ENCODE measurements around the gene GRIK1.
"Not testable (repeated sequence)": the region's sequence is repeated elsewhere in the genome, so short reads cannot be mapped to it uniquely, and the experiment has no call there.

The GRIK1 gene

DNA sequence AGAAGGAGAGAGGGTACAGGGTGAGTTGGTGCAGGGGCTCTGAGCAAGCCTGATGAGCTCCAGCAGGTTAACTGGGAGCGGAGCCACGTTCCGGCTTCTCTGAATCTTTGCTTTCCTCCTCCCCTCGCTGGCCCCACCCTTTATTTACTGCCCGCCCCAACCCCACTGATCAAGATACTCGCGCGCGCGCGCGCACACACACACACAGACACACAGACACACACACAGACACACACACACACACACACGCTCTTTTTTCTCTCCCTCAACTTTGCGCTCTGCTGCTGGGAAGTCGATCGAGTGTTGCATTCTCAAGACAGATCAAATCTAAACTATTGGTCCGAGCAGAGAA is at the start of gene GRIK1:
TSS of gene GRIK1 (minus strand) at position 73 of the 352 bp plus-strand sequence.
- in situ Hi-C loops (cut with HindIII; ENCODE audit: low pct_ligation_motif_present, low pct_unique_long_range_greater_than_20kb, low sequenced_read_pairs), result no loop called here
- no peak for DNase-seq

DNA sequence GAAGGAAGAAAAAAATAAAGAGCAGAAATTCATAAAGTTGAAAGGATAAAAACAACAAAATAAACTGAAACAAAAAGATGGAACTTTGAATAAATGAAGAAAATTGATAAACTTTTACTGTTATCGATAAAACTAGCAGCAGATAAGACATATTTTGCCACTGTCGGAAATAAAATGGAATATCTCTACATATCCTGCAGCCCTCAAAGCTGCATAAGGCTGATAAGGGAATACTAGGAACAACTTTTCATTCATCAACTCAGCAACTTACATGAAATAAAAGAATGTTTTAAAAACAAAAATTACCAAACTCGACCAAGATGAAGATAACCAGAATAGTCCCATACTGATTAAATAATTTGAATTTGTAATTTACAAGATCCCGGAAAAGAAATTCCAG is 48.0 kb upstream of the GRIK1 start:
- no peak for DNase-seq
- in situ Hi-C loops (cut with HindIII; ENCODE audit: low pct_ligation_motif_present, low pct_unique_long_range_greater_than_20kb, low sequenced_read_pairs), result no loop called here

GRCh38 chr21:29985866-29986265 is 46.1 kb upstream of the GRIK1 start:
- in situ Hi-C loops (cut with HindIII; ENCODE audit: low pct_ligation_motif_present, low pct_unique_long_range_greater_than_20kb, low sequenced_read_pairs), result no loop called here
- no peak for DNase-seq

DNA sequence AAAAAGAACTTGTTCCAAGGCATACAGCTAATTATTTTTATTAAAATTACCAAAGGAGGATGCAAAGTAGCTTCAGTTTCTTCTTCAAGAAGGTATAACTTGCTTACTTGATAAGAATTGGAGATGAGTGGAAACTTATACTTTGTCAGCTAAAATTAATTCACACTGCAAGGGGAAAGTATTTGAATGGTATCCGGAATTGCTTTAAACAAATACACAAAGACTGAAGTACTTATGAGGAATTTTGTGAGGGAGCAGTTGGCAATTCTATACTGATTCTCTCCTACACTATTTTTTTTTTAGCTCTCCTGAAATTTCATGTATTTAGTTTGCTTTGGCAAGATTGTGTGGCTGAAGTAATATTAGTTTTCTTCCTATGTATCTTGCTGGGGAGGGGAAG is 39.2 kb upstream of the GRIK1 start:
- no peak for DNase-seq
- in situ Hi-C loops (cut with HindIII; ENCODE audit: low pct_ligation_motif_present, low pct_unique_long_range_greater_than_20kb, low sequenced_read_pairs), result no loop called here

- in situ Hi-C loops (cut with HindIII; ENCODE audit: low pct_ligation_motif_present, low pct_unique_long_range_greater_than_20kb, low sequenced_read_pairs), result no loop called here
- DNase-seq, result no peak
These were observed 36.0 kb upstream of the GRIK1 start for GRCh38 chr21:29975776-29976175.

- DNase-seq, result no peak
- in situ Hi-C loops (cut with HindIII; ENCODE audit: low pct_ligation_motif_present, low pct_unique_long_range_greater_than_20kb, low sequenced_read_pairs), result no loop called here
These were observed 33.5 kb upstream of the GRIK1 start for GRCh38 chr21:29973258-29973657.

GRCh38 chr21:29961291-29962027 is 21.7 kb upstream of the GRIK1 start:
- in situ Hi-C loops (cut with HindIII; ENCODE audit: low pct_ligation_motif_present, low pct_unique_long_range_greater_than_20kb, low sequenced_read_pairs), result no loop called here
- DNase-seq, result no peak

- DNase-seq, result no peak
- in situ Hi-C loops (cut with HindIII; ENCODE audit: low pct_ligation_motif_present, low pct_unique_long_range_greater_than_20kb, low sequenced_read_pairs), result no loop called here
These were observed 18.8 kb upstream of the GRIK1 start for GRCh38 chr21:29958551-29958950.

DNA sequence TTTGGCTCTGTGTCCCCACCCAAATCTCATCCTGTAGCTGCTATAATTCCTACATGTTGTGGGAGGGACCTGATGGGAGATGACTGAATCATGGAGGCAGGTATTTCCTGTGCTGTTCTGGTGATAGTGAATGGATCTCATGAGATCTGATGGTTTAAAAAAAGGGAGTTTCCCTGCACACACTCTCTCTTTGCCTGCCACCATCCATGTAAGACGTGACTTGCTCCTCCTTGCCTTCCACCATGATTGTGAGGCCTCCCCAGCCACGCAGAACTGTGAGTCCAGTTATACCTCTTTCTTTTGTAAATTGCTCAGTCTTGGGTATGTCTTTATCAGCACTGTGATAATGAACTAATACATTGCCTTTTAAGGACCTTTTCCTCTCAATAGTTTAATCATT is 18.2 kb upstream of the GRIK1 start:
- DNase-seq; in situ Hi-C loops (cut with HindIII; ENCODE audit: low pct_ligation_motif_present, low pct_unique_long_range_greater_than_20kb, low sequenced_read_pairs): not testable (repeated sequence)

DNA sequence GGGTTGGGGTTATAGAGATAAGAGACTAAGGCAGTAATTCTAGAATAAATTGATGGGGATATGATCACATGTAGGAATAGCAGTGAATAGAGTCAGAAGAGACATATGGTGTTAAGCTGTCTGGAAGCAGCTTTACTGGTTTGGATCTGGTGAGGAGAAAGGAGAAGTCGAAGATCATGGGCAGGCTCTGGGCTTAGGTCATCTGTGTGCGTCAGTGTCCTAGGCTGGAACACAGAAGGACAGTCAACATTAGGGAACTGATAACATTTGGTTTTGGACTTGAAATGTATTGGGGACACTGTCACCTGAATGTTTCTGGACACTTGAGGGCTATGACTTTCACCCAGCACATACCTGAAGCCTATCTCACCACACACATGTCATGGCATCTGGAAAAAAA is 13.9 kb upstream of the GRIK1 start:
- DNase-seq, result no peak
- in situ Hi-C loops (cut with HindIII; ENCODE audit: low pct_ligation_motif_present, low pct_unique_long_range_greater_than_20kb, low sequenced_read_pairs), result no loop called here

- in situ Hi-C loops (cut with HindIII; ENCODE audit: low pct_ligation_motif_present, low pct_unique_long_range_greater_than_20kb, low sequenced_read_pairs), result no loop called here
- no peak for DNase-seq
These were observed 13.3 kb upstream of the GRIK1 start for GRCh38 chr21:29953072-29953471.

DNA sequence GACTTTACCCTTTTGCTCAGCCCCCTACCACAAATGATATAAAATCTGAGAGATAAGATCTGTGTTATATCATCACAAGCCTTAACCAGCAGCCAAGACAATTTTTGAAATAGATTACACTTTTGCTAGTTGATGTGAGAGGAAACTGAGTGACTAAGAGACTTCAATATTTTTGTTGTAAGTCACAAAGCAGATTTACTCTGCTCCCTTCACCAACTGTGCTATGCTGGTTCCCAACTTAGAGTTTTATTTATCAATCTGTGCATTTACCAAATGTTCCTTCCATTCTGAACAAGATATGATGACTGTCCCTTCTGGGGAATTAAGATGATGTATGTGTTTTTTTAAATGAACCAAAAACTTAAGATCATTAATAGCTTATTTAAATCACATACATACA is 12.1 kb upstream of the GRIK1 start:
- in situ Hi-C loops (cut with HindIII; ENCODE audit: low pct_ligation_motif_present, low pct_unique_long_range_greater_than_20kb, low sequenced_read_pairs), result no loop called here
- DNase-seq, result no peak

DNA sequence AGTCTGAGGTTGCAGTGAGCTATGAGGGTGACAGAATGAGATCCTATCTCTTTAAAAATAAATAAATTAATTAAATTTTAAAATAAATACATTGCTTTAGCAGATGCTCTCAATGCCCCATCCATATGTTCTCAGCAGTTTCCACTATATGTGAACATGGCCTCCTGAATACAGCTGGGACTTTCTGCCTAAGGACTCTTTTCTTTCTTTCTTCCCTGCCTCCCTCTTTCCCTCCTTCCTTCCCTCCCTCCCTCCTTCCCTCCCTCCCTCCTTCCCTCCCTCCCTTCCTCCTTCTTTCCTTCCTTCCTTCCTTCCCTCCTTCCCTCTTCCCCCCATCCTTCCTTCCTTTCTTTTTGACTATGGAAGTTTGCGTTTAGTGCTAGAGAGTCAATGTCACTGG is 10.2 kb upstream of the GRIK1 start:
- no peak for DNase-seq
- in situ Hi-C loops (cut with HindIII; ENCODE audit: low pct_ligation_motif_present, low pct_unique_long_range_greater_than_20kb, low sequenced_read_pairs), result no loop called here

DNA sequence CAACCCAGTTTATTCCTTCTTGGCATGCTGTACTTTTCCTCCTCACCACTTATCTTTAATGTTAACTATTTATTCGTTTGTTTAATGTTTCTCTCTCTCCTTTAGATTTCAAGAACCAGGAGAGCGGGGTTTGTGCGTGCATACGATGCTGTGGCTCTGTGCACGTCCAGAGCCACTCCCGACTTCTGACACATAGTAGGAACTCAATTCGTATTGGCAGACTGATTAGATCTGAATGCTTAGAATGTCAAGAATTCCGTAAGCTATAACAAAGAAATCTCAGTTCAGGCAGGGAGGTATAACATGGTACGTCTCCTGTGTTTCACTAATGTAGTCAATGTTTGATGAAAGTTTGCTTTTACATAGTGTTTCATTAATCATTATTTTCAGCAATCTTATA is 7.3 kb upstream of the GRIK1 start:
- no peak for DNase-seq
- in situ Hi-C loops (cut with HindIII; ENCODE audit: low pct_ligation_motif_present, low pct_unique_long_range_greater_than_20kb, low sequenced_read_pairs), result no loop called here

- in situ Hi-C loops (cut with HindIII; ENCODE audit: low pct_ligation_motif_present, low pct_unique_long_range_greater_than_20kb, low sequenced_read_pairs), result no loop called here
- no peak for DNase-seq
These were observed 4.1 kb upstream of the GRIK1 start for GRCh38 chr21:29943885-29944284.

DNA sequence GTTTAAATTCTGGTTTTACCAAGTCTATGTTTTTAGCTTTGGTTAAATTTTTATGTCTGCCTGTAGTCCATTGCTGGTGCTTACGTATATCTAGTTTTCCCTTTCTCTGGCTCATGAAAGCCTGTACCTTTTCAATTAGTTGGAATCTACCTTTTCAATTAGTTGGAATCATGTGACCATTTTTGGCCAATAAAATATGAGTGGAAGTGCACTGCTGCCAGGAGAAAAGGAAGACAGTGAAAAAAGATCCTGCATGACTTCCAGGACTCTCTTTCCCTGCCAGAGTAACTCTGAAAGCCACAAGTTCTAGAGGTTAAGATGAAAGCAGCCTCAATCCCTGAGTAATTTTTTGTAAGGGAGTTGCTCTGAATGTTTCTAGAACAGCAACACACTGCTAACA is 2.2 kb upstream of the GRIK1 start:
- in situ Hi-C loops (cut with HindIII; ENCODE audit: low pct_ligation_motif_present, low pct_unique_long_range_greater_than_20kb, low sequenced_read_pairs), result no loop called here
- DNase-seq, result no peak

DNA sequence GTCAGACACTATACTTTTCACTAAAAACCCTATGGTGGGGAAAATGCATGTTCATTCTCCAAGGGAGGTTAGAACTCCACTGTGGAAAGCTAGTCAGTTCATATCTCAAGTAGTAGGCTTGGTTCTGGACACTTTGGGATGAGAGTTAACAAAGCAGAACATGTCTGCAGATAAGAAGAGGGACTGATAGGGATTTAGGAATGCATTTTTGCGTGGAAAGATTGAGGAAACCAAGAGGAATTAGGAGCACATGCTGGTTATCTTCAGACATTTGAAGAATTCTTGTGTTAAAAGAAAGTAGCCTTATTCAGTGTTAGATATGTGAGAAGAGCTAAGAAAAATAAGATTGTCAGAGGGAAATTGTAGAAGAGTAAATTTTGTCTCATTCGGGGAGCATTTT is 1.2 kb upstream of the GRIK1 start:
- in situ Hi-C loops (cut with HindIII; ENCODE audit: low pct_ligation_motif_present, low pct_unique_long_range_greater_than_20kb, low sequenced_read_pairs), result no loop called here
- DNase-seq, result no peak

- in situ Hi-C loops (cut with HindIII; ENCODE audit: low pct_ligation_motif_present, low pct_unique_long_range_greater_than_20kb, low sequenced_read_pairs), result no loop called here
- DNase-seq, result no peak
These were observed 565 bp upstream of the GRIK1 start for GRCh38 chr21:29940361-29940760.

- DNase-seq, result no peak
- in situ Hi-C loops (cut with HindIII; ENCODE audit: low pct_ligation_motif_present, low pct_unique_long_range_greater_than_20kb, low sequenced_read_pairs), result no loop called here
These were observed 482 bp downstream of the GRIK1 start for GRCh38 chr21:29939104-29939923.

DNA sequence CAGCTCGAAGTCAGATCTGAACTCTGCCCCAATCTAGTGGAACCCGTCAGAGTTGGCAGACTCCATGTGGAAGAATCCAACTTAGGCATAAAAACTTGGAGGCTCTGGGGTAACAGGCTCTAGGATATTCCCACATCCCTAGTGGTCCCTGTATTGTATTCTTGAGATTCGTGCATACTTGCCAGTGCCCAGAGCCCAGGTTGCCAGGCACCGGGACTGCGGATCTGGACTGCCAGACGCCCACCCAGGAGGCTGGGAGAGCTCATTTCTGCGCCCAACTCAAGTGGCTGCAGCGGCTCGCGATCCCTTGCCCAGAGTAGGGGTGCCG is 1.1 kb downstream of the GRIK1 start:
- in situ Hi-C loops (cut with HindIII; ENCODE audit: low pct_ligation_motif_present, low pct_unique_long_range_greater_than_20kb, low sequenced_read_pairs), result no loop called here
- no peak for DNase-seq

All from ACHN (cell line).